GM21717 (cell line): ENCODE data around the gene GPHB5.
"Not testable (repeated sequence)": the region's sequence is repeated elsewhere in the genome, so short reads cannot be mapped to it uniquely, and the experiment has no call there.

Experiments
- ATAC-seq: cut with Tn5 transposase; IDR thresholded peaks from one replicate; pipeline ENCODE4 v1.9.1; 2021; ENCODE audit warnings: mild to moderate bottlenecking, moderate library complexity; ENCODE audit not compliant: unreplicated experiment

GPHB5 gene

GRCh38 chr14:63296060-63296563 lies 22.6 kb downstream of the GPHB5 start:
- no peak for ATAC-seq

- no peak for ATAC-seq
These were observed 23.5 kb downstream of the GPHB5 start for GRCh38 chr14:63295231-63295685.

GRCh38 chr14:63292805-63293204 lies 25.9 kb downstream of the GPHB5 start:
- no peak for ATAC-seq

- ATAC-seq = no peak
These were observed 27.8 kb downstream of the GPHB5 start for GRCh38 chr14:63290741-63291430.

GRCh38 chr14:63288853-63289252 lies 29.9 kb downstream of the GPHB5 start:
- peak; percentile 61 for ATAC-seq

- no peak for ATAC-seq
These were observed 30.9 kb downstream of the GPHB5 start for GRCh38 chr14:63287666-63288483.

- no peak for ATAC-seq
These were observed 32.7 kb downstream of the GPHB5 start for GRCh38 chr14:63286071-63286470.

- ATAC-seq = no peak
These were observed 34.9 kb downstream of the GPHB5 start for GRCh38 chr14:63283884-63284248.

GRCh38 chr14:63282997-63283883 lies 35.5 kb downstream of the GPHB5 start:
- ATAC-seq = no peak

- ATAC-seq = not testable (repeated sequence)
These were observed 38.8 kb downstream of the GPHB5 start for GRCh38 chr14:63279933-63280332.

- no peak for ATAC-seq
These were observed 41.0 kb downstream of the GPHB5 start for GRCh38 chr14:63277591-63278183.

GRCh38 chr14:63276492-63277342 lies 42.0 kb downstream of the GPHB5 start:
- no peak for ATAC-seq

GRCh38 chr14:63276016-63276415 lies 42.7 kb downstream of the GPHB5 start:
- ATAC-seq = no peak

GRCh38 chr14:63275611-63276010 lies 43.1 kb downstream of the GPHB5 start:
- no peak for ATAC-seq

GRCh38 chr14:63273717-63274655 lies 44.7 kb downstream of the GPHB5 start:
- ATAC-seq = no peak

GRCh38 chr14:63273129-63273528 lies 45.6 kb downstream of the GPHB5 start:
- ATAC-seq = no peak

- no peak for ATAC-seq
These were observed 49.0 kb downstream of the GPHB5 start for GRCh38 chr14:63269561-63270225.

- ATAC-seq = no peak
These were observed 50.0 kb downstream of the GPHB5 start for GRCh38 chr14:63268771-63269170.
